A673 (cell line): ENCODE results near the gene TEX19.

Experiments
- CTCF ChIP-seq: fragments of 300-800, 200-600 bp; sonication (generic); conservative IDR thresholded peaks from 2 replicates; pipeline ENCODE4 v1.5.1; 2017; ENCODE audit warnings: low read depth, mild to moderate bottlenecking, antibody characterized with exemption, low read length, moderate library complexity, mixed read lengths
- EZH2 ChIP-seq: fragments of 200-600 bp; sonication (generic); IDR thresholded peaks from 2 replicates; pipeline ENCODE4 v1.6.1; 2017; ENCODE audit warnings: borderline replicate concordance, low read depth, mild to moderate bottlenecking, mixed read lengths, antibody characterized with exemption, low read length; ENCODE audit not compliant: poor library complexity, severe bottlenecking

- no peak for TF ChIP-seq CTCF
- TF ChIP-seq EZH2, result no peak
Observed at GRCh38 chr17:82386255-82386831, 27.3 kb downstream of the TEX19 start.
